ENCODE data around the gene MANSC4.

MANSC4 gene

DNA sequence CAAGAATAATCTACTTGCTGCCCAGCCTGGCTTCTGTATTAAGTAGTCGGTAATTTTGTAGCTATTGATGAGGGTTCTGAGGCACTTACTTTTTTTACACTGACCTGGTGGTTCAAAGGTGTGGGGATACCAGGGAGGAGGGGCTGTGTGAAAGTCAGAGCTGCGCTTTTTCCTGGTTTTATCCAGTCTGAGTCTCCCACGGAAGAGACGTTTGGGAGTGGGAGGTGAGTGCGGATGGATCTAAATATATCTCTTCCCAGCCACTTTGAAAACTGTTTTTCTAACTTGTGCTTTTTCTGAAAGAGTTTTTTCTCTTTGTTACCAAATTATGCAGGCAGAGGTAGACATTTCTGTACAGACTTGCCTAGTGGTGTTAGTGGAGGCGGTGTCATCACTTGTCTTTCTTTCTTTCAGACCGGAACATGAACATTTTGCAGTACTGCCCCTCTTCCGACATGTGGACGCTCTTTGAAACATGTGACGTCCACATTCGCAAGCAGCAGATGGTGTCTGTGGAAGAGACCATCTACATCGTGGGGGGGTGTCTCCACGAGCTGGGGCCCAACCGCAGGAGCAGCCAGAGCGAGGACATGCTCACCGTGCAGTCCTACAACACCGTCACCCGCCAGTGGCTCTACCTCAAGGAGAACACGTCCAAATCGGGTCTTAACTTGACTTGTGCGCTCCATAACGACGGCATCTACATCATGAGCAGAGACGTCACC lies 17.4 kb upstream of the MANSC4 start:
- DNase-seq = no peak

DNA sequence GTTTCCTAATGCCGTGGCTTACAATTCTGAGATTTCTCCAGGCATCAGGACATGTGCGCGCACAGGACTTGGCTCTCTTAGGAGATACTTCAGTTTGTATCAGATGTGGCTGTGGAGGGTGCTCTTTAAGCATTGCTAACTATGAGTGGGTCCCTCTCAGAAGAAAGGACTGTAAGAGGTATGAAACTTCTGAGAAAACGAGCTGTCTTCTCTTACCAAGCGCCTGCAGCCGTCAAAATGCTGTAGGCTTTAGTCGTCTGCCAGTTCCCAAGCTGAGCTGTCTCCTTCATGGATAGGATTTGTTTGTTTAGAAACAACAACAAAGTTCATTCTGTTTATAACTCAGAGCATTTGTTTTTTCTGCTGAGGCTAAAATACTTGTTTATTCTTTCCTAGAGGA lies 16.1 kb upstream of the MANSC4 start:
- DNase-seq = no peak

DNA sequence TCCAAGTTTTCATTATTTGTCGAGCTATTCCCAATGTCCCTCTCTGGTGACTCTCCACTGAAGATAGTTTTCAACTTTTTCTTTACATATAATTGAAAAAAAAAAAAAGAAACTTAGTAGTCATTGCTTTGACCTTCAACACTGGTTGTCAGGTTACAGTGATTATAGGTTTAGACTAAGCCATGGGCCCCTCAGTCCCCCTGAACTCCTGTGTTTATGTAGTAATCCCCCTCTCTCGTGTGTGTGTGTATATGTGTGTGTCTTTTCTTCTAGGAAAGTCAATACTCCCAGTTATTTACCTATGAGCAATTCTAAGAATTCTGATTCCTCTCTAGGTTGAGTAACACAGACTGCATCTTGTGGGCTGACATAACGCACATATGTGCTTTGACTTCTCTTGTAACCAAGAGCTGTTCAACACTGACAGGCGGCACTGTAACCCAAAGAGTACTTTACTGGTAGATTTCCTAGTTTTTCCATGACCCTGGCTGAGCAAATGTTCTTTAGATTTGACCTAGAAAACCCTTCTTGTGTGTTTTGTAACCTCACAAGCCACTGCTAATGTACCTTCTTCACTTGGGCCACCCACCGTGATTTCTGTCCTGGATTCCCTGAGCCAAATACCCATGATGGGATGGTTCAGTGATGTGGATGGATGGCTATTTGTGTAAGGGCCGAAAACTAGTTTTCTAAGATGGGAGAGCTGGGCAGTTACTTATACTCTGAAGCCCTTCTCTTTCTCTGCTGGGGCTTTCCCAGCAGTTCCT lies 15.0 kb upstream of the MANSC4 start:
- DNase-seq = no peak

DNA sequence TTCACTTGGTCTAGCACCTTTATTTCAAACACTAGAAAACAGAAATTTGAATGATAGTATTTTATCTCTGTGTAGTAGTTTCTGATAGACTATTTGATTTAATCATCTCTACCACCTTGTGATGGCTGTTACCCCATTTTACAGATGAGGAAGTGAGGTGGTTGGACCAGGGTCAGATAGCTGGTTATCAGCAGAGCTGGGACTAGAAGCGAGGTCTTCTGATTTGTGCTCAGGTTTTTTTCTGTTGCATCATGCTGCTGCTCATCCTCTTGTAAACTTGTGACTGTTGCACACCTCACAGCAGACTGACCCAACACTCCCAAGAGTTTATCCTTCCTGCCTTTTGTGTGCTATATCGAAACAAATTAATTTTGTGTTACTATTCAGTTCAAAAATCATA lies 10.1 kb upstream of the MANSC4 start:
- no peak for DNase-seq

DNA sequence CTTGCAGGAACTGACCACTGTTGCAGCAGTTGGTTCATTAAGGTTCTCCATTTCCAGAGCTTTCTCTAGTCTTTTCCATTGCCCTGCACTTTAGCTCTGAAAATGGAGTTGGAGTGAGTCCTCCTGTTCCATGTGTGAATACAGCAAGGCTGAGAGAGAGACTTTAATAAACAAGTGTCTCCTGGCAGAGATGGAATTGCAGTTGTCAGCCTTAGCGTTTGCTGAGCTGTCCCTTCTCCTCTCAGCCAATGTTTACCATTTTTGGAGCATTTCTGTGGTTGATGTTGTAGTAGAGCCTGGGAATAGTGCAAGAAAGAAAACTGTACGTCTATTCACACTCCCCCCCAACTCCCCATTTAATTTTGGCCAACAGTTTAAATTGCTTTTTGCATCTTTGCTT lies 7.5 kb upstream of the MANSC4 start:
- DNase-seq = no peak

DNA sequence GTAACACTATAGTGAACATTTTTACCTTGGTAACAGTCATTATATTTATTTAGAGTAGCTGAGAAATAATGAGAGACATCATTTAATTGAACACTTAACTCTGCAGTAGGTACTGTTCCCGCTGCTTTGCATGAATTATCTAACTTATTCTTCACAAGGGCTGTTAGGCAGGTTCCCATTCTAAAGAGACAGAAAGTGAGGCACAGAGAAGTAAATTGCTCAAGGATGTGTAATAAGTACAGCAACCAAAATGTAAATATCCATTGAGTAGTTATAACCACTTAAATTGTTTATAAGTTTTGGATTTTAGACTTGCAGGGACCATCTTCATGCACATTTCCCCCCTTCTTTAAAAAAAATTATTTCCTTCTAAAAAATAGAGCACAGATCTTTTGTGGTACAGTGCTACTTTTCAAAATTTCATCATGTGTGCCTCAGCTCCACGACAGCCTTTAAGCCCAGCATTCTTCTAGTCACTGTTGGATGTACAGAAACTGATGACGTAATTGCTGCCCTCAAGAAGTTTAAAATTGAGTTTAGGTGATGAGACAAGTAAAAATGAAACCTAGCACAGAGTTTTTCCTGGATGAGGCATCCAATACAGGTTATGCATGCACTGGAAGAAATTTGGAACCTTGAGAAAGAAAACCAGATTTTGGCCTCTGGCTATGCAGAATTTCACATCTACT lies 6.0 kb upstream of the MANSC4 start:
- DNase-seq = peak; percentile 20 to 37

DNA sequence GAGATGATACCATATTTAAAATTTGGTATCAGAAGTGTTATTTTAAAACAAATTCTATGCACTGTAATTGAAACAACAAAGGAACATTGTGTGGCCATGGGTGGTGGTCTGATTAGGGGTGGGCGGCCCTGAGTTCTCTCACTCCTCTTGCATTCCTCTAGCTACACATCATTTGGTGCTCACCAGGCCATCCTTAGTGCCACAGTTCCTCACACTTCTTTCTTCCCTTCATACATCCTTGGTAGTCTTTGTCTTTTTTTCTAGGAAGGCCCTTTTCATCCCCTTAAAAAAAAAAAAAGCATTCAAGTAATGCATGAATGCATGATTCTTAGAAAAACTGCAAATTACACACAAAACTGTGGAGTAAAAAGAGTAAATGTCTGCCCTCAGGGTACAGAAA lies 2.4 kb upstream of the MANSC4 start:
- DNase-seq = no peak

DNA sequence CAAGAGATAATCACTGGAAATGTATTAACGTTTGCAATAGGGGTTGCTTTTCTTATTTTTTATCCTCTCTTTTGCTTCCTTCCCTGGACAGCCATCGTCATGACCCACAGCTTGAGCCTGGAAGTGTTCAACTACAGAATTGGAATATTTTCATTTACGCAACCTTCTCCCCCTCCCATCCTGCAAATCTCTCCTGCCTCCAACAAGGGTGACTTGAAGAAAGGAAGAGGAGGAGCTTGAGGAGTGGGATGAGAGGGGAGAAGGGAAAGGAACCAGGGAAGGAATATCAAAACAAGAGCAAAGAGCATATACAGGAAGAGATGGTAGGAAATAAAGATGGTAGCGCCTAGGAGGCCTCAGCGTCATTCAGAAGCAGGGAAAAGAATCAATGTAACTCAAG lies 1.6 kb upstream of the MANSC4 start:
- DNase-seq = no peak

DNA sequence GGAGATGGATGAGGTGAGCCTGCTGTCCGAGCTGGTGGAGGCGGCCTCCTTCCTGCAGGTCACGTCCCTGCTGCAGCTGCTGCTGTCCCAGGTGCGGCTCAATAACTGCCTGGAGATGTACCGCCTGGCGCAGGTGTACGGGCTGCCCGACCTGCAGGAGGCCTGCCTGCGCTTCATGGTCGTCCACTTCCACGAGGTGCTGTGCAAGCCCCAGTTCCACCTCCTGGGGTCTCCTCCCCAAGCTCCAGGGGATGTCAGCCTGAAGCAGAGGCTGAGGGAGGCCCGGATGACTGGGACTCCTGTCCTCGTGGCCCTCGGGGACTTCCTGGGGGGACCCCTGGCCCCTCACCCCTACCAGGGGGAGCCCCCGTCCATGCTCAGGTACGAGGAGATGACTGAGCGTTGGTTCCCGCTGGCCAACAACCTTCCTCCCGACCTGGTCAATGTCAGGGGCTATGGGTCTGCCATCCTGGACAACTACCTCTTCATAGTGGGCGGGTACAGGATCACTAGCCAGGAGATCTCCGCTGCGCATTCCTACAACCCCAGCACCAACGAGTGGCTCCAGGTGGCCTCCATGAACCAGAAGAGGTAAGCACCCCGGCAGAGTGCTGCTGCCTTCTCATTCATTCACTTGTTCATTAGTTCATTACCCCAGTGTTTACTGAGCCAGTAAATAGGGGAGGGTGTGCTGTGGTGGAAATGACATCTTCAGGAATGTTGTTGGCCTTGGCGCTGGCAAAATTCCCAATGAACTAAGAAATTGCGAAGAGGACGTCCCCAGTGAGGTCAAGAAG lies 774 bp upstream of the MANSC4 start:
- no peak for DNase-seq

DNA sequence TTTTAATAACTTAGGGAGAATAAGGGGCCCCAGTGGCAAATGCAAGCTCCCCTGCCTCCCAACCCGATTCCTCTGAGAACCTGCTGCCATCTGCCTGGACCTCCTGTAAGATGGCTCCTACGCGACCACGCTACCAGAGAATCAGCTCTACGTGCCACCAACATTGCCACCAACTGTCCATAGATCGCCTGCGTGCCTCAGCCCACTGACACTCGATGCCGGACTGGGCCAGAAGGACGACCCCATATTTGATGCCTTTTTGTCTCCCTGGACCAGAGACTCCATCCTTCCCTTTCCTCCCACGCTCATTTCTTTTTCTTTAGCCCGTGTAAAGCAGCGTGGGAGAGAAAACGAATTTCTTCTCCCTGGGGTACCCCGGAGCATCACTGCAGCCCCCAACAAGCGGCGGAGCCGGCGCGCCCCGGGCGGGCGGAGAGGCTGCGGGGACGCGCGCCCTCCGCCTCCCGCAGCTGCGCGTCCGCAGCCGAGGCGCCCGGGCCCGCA lies 568 bp downstream of the MANSC4 start:
- DNase-seq = peak in 1 of 2 experiments; percentile 36

DNA sequence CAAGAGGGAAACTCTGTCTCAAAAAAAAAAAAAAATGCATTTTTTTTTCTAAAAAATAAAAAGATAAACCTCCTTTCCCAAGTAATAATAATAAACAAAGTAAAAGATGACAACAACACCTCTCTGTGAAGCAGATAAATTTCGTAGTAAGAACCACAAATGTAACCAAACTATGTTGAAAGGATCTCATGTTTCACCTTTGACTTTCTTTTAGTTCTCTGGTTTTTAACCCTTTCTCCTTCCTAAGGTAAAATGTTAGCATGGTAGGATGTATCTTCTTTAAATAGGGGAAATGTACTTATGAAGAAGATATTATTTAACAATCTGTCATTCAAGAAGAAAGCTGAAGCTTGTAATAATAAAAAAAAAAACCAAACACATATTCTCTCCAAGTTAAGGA lies 1.8 kb downstream of the MANSC4 start:
- no peak for DNase-seq

DNA sequence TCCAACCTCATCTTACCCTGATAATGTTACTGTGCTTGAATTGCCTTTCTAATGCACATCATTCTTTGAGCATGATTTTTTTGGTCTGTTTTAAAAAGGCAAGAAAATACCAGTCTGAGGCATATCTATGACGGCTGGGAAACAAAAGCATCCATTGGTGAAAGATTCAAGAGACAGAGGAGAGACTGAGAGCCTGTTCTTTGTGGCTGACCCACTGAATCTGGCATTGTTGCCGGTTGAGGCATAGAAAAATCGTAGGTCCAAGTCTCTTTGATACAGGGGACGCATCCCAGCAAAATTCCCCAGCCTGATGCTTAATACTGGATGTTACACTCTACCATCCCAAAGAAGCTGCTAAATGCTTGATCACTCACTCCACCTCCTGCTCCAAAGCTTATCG lies 2.9 kb downstream of the MANSC4 start:
- no peak for DNase-seq

DNA sequence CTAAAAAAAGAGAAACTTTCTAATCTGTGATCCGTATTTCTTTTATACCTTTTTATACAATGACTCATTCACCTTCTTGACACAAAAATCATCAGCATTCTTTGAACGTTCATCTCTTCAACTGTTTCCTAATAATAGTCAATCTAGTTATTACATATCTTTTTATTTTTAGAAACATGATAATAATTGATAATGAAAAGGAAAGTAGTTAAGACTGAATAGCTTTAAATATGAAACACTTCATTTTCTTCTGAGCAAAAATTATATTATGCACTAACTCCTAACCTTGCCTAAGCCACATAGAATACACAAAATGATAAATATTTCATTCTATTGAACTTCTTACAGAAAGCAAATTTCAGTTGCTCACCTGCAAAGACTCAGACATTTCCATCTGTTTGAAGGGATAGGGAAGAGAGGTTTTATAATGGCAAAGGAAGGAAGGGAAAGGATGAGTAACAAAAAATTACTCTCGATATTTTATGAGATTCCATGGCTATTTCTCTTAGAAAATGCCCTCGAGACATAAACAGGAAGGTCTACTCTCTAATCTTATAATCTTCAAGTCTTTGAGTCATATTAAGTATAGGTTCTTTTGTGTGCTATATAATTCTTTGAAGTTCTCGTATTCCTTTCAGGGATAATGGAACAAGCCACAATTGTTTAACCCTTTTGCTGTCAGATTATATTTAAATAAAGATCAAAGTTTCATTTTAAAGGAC lies 7.5 kb downstream of the MANSC4 start:
- no peak for DNase-seq

DNA sequence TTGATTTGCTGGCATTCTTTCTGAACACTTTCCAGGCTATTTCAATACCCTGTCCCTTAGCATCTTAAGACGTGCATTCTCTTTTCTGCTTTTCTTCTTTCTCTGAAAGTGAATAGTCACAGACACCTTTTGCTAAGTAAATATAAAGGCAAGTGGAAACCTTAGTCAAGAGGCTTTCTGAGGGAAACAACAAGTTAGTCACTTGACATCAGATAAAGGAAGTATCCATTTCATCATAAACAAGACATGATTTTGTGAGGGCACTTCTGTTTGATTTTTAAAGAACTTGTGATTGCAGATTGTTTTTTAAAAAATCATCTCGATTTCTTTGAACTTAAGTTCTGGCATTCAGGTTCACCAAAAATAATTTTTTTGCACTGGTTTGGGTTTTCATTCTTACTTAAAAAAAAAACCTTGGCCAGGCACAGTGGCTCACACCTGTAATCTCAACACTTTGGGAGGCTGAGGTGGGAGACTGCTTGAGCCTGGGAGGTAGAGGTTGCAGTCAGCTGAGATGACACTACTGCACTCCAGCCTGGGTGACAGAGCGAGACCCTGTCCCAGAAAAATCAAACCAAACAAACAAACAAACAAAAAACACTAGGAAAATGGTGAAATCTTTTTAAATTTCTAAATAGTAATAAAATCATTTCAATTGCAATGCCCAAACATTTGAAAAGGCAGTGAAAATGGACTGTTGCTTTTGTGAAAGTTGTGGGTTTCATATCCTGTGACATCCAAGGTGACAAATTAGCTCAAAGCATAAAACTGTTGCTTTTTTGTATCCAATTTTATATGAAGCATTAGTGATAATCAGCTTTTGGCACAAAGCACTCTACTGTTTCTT lies 8.3 kb downstream of the MANSC4 start:
- DNase-seq = no peak

DNA sequence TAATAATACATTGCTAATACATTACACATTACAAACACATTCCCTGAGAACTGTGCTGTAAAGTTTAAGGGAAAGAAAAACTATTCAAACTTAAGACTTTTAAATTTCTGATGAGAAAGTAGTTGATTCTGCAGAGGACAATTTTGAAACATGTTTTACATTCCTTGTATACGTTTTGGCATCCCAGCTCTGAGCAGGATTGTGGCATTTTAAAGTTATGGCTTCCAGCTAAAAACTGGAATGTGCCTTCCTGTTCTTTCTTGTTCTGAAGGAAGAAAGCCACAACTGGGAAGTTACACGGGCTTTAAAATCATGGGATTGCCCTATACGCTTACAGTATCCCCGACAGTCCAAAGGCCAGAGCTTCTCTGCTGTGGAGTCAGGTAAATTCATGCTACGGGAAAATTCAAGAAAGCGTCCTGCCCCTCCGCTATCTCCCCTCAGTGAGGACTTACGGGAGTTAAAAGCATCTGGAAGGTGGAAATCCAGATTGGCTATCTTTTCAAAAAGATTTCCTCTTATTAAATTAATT lies 10.8 kb downstream of the MANSC4 start:
- no peak for DNase-seq

DNA sequence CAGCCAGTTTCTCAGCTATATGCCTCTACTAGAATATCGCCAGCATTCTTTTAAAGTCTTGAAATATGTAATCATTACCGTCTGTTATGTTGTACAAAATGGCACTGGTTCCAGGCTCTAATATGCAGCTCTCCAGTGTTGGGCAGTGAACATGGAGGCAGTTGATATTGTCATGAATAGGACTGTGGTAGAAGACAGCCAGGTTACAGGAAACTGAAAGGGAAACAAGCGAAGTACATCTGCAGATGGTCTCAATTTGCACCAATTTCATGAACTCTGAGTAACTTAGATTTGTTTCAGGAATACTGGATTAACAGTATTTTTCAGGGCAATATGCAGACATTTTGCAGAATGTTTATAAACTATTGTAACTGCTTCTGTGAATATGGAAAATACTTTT lies 13.4 kb downstream of the MANSC4 start:
- no peak for DNase-seq

DNA sequence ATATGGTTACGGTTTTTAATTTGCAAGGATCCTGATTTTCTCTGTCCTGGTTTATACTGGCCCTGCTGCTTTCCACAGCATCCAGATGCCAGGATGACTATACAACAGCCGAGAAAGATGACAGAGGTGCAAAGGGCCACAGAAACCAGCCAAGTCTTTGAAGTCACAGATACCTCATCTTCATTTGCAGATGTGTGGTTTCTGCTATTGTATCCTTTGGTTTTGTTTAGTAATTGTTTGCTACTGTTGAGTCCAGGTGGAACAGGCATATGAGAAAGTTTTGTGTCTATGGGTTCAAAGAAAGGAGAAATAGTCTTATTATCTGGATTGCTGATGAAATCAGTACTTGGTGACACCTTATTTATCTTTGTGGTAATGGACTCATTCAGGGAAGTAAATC lies 17.3 kb downstream of the MANSC4 start:
- DNase-seq = no peak

DNA sequence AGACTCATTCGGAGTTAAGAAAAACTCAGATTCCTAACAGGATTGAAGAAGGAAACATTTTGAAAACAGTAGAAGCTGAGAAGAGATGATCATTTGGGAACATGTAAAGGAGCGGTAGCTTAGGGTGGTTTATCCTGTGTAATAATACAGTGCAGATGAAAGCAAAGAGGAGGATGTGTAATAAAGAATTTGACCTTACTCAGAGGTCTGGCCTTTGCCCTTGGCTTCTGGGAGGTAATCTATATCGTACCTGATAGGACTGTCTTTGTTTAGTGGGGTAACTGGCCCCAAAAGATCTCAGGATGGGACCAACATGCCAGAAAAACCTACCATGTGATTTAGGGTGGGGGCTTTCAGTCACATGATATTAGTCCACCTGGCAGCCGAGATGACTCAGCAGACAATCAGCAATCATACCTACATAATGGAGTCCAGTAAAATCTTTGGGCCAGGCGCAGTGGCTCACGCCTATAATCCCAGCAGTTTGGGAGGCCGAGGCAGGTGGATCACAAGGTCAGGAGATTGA lies 23.3 kb downstream of the MANSC4 start:
- DNase-seq = no peak

DNA sequence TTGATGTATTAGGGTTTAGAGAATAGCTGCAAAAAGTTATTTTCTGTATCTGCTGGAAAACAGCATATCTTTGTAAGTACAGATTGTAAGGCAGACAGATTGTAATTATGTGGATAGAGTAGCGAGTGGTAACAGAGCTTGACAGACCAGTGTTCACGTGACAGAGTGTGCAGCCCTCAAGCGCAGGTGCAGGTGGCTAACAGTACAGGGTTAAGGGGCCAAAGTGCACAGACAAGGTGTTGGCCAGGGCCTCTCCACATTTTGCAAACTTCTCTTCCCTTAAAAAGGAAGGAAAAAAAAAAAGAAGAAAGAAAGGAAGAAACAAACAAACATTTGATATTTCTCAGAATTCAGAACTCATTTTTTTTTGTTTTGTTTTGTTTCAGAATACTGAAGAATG lies 25.2 kb downstream of the MANSC4 start:
- no peak for DNase-seq

DNA sequence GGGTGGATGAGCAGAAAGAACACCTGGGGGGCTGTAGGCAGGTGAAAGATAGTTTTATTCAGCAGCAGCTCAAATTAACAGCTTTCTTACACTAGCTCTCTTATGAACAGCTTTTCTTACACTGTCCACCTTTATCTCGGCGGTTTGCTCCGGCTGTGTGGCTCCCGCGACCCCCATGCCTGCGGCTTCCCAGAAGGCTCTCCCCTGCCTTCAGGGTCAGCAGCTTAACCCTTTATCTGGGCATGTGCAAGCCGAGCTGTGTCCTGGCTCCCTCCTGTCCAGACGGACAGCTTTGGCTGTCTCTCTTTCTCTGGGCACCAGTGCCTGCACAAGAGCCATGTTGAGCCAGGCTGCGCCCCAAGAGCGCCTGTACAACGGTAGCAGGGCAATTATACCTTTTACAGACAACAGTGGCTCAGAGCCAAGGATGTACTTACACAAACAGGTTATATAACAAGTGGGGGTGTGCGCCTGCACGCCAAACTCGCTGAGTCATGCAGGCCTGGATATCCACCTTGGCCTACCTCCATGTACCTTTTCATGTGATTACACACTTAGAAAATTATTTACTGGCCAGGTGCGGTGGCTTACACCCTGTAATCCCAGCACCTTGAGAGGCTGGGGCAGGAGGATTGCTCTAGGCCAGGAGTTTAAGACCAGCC lies 28.5 kb downstream of the MANSC4 start:
- no peak for DNase-seq
